ENCODE data around the gene KCNK17. TPM values are rescaled to one million over a fixed set of nuclear protein-coding genes. Genes with fewer than 3 reads are reported as not detected.

KCNK17 gene
- total RNA-seq, 6 experiments from 2014 or later: not detected

DNA sequence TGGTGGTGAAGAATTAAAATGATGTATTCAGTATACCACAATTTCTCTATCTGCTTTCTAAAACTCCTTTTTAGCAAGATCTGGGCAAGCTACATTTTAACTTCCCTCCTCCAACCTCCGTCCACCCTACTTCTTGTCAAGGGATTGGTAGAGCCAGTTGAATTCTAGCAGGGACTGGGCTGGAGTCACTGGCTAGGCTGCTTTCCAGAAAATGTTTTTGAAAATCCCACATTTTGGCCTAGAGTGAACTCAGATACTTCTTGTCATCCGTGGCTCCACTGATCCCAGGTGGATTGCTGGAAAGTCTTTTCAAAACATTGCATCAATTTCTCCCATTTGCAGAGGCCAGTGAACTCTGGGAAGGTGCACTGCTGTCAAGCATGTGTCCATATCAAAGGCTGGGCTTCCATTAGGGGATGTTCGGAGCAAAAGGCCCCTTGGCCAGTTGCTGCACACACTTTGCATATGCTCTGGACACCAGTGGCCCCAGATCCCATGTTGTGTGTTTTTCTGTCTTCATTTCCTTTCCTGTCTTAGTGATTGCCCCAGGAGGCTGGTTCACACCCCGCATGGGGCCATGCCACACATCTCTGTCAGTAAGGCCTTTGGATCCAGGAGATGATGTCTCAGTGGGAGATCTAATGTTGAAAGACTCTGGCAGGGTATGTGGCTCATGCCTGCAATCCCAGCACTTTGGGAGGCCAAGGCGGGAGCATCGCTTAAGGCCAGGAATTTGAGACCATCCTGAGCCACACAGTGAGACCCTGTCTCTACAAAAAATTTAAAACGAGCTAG is 19.6 kb upstream of the KCNK17 start:
- no peaks in the 10 kb centered on the region for H3K36me3 Mint-ChIP-seq (ENCODE audit: low read depth)
- H3K27ac Mint-ChIP-seq: no peak overlapping the region
- no peak for DNase-seq
- H3K9me3 Mint-ChIP-seq: peaks cover 4% of the 10 kb centered on the region; the same call in 1 of the 2 replicates
- TF ChIP-seq, protein P1, sequence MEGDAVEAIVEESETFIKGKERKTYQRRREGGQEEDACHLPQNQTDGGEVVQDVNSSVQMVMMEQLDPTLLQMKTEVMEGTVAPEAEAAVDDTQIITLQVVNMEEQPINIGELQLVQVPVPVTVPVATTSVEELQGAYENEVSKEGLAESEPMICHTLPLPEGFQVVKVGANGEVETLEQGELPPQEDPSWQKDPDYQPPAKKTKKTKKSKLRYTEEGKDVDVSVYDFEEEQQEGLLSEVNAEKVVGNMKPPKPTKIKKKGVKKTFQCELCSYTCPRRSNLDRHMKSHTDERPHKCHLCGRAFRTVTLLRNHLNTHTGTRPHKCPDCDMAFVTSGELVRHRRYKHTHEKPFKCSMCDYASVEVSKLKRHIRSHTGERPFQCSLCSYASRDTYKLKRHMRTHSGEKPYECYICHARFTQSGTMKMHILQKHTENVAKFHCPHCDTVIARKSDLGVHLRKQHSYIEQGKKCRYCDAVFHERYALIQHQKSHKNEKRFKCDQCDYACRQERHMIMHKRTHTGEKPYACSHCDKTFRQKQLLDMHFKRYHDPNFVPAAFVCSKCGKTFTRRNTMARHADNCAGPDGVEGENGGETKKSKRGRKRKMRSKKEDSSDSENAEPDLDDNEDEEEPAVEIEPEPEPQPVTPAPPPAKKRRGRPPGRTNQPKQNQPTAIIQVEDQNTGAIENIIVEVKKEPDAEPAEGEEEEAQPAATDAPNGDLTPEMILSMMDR (IDR thresholded peaks at IDR 0.05): no peak
- H3K27me3 Mint-ChIP-seq (ENCODE audit: insufficient read depth): no peaks in the 10 kb centered on the region; the same call in none of the 2 replicates
- H3K4me1 Mint-ChIP-seq (ENCODE audit: low read depth): peaks cover 7% of the 10 kb centered on the region; the same call in 1 of the 2 replicates
- no peak overlapping the region for H3K4me3 Mint-ChIP-seq

DNA sequence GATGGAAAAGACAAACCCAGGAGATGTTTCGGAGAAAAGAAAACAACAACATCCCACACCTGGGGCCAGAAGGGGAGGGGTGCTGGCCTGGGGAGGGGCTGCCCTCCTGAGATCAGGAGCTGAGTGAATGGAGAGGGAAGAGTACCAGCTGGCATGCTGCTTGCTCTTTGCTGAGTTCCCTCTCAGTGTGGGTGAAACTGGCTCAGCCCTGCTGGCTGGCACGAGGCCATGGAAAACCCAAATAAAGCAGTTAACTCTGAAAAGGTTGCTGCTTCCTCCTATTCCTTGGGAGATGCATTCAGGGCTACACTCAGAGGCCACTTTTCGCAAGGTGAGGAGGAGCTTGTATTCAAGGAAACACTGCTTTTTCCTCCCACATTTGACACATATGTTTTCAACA is 16.3 kb upstream of the KCNK17 start:
- Mint-ChIP-seq H3K27me3 (ENCODE audit: insufficient read depth) (no peaks in the 10 kb centered on the region; the same call in none of the 2 replicates), H3K9me3 (peaks cover 13% of the 10 kb centered on the region; the same call in 1 of the 2 replicates), H3K4me3 (no peak overlapping the region), H3K27ac (no peak overlapping the region), H3K36me3 (ENCODE audit: low read depth) (no peaks in the 10 kb centered on the region), H3K4me1 (ENCODE audit: low read depth) (no peaks in the 10 kb centered on the region)
- no peak for DNase-seq
- TF ChIP-seq, protein P1 (IDR thresholded peaks at IDR 0.05): no peak

DNA sequence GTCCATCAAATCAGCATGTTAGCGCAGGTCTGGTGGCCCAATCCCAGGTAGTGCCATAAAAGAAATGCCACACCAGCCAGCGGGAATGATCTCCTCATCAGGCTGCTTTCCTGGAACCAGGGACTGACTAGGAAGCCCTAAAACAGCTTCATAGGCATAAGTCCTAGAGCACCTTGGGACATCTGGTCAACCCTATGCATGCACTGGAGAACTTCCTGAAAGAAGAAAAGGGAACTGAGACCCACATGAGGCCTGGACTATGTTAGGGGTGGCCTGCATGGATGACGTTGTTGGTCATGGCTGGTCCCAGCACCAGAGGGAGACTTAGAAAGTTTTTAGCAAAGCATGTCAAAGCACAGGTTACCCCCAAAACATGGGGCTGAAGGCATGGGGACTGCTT is 15.8 kb upstream of the KCNK17 start:
- Mint-ChIP-seq H3K27me3 (ENCODE audit: insufficient read depth) (no peaks in the 10 kb centered on the region; the same call in none of the 2 replicates), H3K36me3 (ENCODE audit: low read depth) (no peaks in the 10 kb centered on the region), H3K4me3 (no peak overlapping the region), H3K4me1 (ENCODE audit: low read depth) (no peaks in the 10 kb centered on the region), H3K9me3 (peaks cover 13% of the 10 kb centered on the region; the same call in 1 of the 2 replicates), H3K27ac (no peak overlapping the region)
- TF ChIP-seq, protein P1 (IDR thresholded peaks at IDR 0.05): no peak
- DNase-seq: no peak

DNA sequence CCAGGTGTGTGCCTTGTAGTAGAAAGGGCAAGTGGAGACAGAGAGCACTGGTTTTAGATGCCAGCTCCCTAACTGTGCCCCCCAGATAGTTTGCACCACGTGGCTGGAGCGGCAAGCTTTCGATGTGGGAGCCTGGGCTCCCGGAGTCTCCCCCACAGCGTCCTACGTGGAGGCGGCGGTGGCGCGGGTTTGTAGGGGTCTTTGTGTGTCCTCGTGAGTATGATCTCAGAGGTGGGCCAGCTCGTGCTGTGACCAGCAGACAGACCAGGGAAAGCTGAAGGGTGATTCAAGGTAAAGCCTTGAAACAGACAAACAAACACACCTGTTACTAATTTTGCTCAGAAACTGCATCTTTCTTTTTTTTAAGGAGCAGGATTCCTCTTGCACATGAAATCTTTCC is 13.8 kb upstream of the KCNK17 start:
- no peak for DNase-seq
- H3K4me3 Mint-ChIP-seq: no peak overlapping the region
- peaks cover 13% of the 10 kb centered on the region; the same call in 1 of the 2 replicates for H3K9me3 Mint-ChIP-seq
- no peaks in the 10 kb centered on the region for H3K4me1 Mint-ChIP-seq (ENCODE audit: low read depth)
- H3K27ac Mint-ChIP-seq: no peak overlapping the region
- H3K36me3 Mint-ChIP-seq (ENCODE audit: low read depth): no peaks in the 10 kb centered on the region
- TF ChIP-seq, protein P1 (IDR thresholded peaks at IDR 0.05): no peak
- H3K27me3 Mint-ChIP-seq (ENCODE audit: insufficient read depth): peaks cover 2% of the 10 kb centered on the region

DNA sequence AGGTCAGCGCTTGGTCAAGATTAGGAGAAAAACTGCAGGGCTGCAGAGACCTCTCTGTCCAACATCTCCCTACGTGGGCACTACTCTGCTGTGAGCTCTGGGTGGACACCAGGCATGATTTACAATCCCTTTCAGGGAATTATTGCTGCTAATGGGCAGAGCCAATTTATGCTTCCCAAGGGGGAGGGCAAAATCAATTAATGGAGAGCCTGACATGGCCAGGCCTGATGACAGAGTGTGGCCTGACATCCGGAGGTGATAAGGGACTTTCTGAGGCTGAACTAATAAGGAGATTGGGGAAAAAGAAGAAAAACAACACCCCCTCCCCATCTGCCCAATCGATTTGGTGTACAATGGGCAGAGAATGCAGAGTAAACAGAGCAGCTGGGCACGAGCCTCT is 13.3 kb upstream of the KCNK17 start:
- Mint-ChIP-seq H3K4me3 (no peak overlapping the region), H3K36me3 (ENCODE audit: low read depth) (no peaks in the 10 kb centered on the region), H3K27me3 (ENCODE audit: insufficient read depth) (peaks cover 2% of the 10 kb centered on the region; the same call in 1 of the 2 replicates), H3K27ac (no peak overlapping the region), H3K4me1 (ENCODE audit: low read depth) (no peaks in the 10 kb centered on the region), H3K9me3 (peaks cover 9% of the 10 kb centered on the region; the same call in 1 of the 2 replicates)
- DNase-seq: no peak
- TF ChIP-seq, protein P1 (IDR thresholded peaks at IDR 0.05): no peak

Measured in HFFc6 (cell line).